Measurements from ENCODE around the gene HCFC1.

Gene HCFC1

GRCh38 chrX:153973127-153974002, 1.7 kb upstream of the HCFC1 start:
- peak; percentile 39 for DNase-seq

GRCh38 chrX:153972368-153973126, 929 bp upstream of the HCFC1 start, which contains the start of gene TMEM187:
Gene TMEM187 (plus strand): TSS chrX:153972754. CDS start chrX:153982063, 9,309 bp downstream.
- DNase-seq: peak; percentile 87

- peak; percentile 92 for DNase-seq
These were observed 531 bp downstream of the HCFC1 start for GRCh38 chrX:153971124-153971449.

GRCh38 chrX:153970357-153971123, 1.1 kb downstream of the HCFC1 start:
- DNase-seq: peak; percentile 91

GRCh38 chrX:153969904-153970356, 1.7 kb downstream of the HCFC1 start:
- peak; percentile 68 for DNase-seq

- DNase-seq: peak; percentile 43
These were observed 2.3 kb downstream of the HCFC1 start for GRCh38 chrX:153969125-153969903.

- DNase-seq: peak; percentile 44
These were observed 2.9 kb downstream of the HCFC1 start for GRCh38 chrX:153968754-153969124.

GRCh38 chrX:153968255-153968654, 3.4 kb downstream of the HCFC1 start:
- DNase-seq: no peak

GRCh38 chrX:153967536-153968224, 3.9 kb downstream of the HCFC1 start:
- DNase-seq: no peak

- DNase-seq: no peak
These were observed 4.6 kb downstream of the HCFC1 start for GRCh38 chrX:153966841-153967535.

- DNase-seq: no peak
These were observed 5.3 kb downstream of the HCFC1 start for GRCh38 chrX:153966283-153966688.

GRCh38 chrX:153965406-153965805, 6.2 kb downstream of the HCFC1 start:
- DNase-seq: no peak

- DNase-seq: no peak
These were observed 7.5 kb downstream of the HCFC1 start for GRCh38 chrX:153964105-153964504.

- DNase-seq: no peak
These were observed 8.1 kb downstream of the HCFC1 start for GRCh38 chrX:153963546-153963945.

- no peak for DNase-seq
These were observed 10.3 kb downstream of the HCFC1 start for GRCh38 chrX:153961292-153961691.

- no peak for DNase-seq
These were observed 10.8 kb downstream of the HCFC1 start for GRCh38 chrX:153960786-153961185.

GRCh38 chrX:153960077-153960476, 11.5 kb downstream of the HCFC1 start:
- DNase-seq: no peak

- no peak for DNase-seq
These were observed 12.0 kb downstream of the HCFC1 start for GRCh38 chrX:153959649-153960048.

GRCh38 chrX:153958605-153959004, 13.0 kb downstream of the HCFC1 start:
- no peak for DNase-seq

GRCh38 chrX:153957224-153957623, 14.4 kb downstream of the HCFC1 start:
- no peak for DNase-seq
